Measurements from ENCODE around the gene TCERG1. TPM values are rescaled to one million over a fixed set of nuclear protein-coding genes. Genes with fewer than 3 reads are reported as not detected.

The TCERG1 gene
- total RNA-seq, 4 donors from 2014 or later = 18.0 to 53.9 (median 41.8) TPM

- Histone ChIP-seq H3K9me3 (no peaks in the 10 kb centered on the region), H3K4me1 (no peaks in the 10 kb centered on the region), H3K36me3 (peaks cover 0 to 16% of the 10 kb centered on the region in 2 donors), H3K27ac (no peak overlapping the region), H3K27me3 (no peaks in the 10 kb centered on the region), H3K4me3 (no peak overlapping the region)
- no peak for TF ChIP-seq CTCF (IDR thresholded peaks at IDR 0.05 in 4 of 5, conservative IDR thresholded peaks at IDR 0.05 in 1 of 5)
- TF ChIP-seq POLR2A (IDR thresholded peaks at IDR 0.05) = no peak
- in situ Hi-C loops (cut with MboI; ENCODE audit: low sequenced_read_pairs in 4 of 4) (no loop called here), intact Hi-C loops (cut with DNase I; ENCODE audit: low total_unique reads) (no loop called here)
- no peak for DNase-seq
- ATAC-seq = no peak
Observed at GRCh38 chr5:146494656-146495055, 47.5 kb downstream of the TCERG1 start.

GRCh38 chr5:146499680-146500079 lies 52.5 kb downstream of the TCERG1 start:
- Histone ChIP-seq H3K36me3 (peaks cover 0 to 26% of the 10 kb centered on the region in 2 donors), H3K4me1 (no peaks in the 10 kb centered on the region), H3K9me3 (no peaks in the 10 kb centered on the region), H3K4me3 (no peak overlapping the region), H3K27ac (no peak overlapping the region), H3K27me3 (no peaks in the 10 kb centered on the region)
- in situ Hi-C loops (cut with MboI; ENCODE audit: low sequenced_read_pairs in 4 of 4) (no loop called here), intact Hi-C loops (cut with DNase I; ENCODE audit: low total_unique reads) (no loop called here)
- ATAC-seq (no peak), DNase-seq (no peak)
- TF ChIP-seq CTCF (IDR thresholded peaks at IDR 0.05 in 4 of 5, conservative IDR thresholded peaks at IDR 0.05 in 1 of 5) (no peak), POLR2A (IDR thresholded peaks at IDR 0.05) (no peak)

GRCh38 chr5:146507428-146507827 lies 60.3 kb downstream of the TCERG1 start:
- TF ChIP-seq CTCF (IDR thresholded peaks at IDR 0.05 in 4 of 5, conservative IDR thresholded peaks at IDR 0.05 in 1 of 5) (no peak), POLR2A (IDR thresholded peaks at IDR 0.05) (no peak)
- intact Hi-C loops (cut with DNase I; ENCODE audit: low total_unique reads) = no loop called here
- Histone ChIP-seq H3K4me3 (no peak overlapping the region), H3K36me3 (peaks cover 0 to 91% of the 10 kb centered on the region in 2 donors), H3K9me3 (no peaks in the 10 kb centered on the region), H3K4me1 (no peaks in the 10 kb centered on the region), H3K27ac (no peak overlapping the region), H3K27me3 (no peaks in the 10 kb centered on the region)
- DNase-seq (no peak), ATAC-seq (no peak)
- in situ Hi-C loops (cut with MboI; ENCODE audit: low sequenced_read_pairs in 4 of 4) = no loop called here

GRCh38 chr5:146510559-146511125 lies 63.5 kb downstream of the TCERG1 start:
- Histone ChIP-seq H3K27me3 (no peaks in the 10 kb centered on the region), H3K36me3 (peaks cover 0 to 70% of the 10 kb centered on the region in 2 donors), H3K9me3 (no peaks in the 10 kb centered on the region), H3K4me1 (no peaks in the 10 kb centered on the region), H3K4me3 (no peak overlapping the region), H3K27ac (no peak overlapping the region)
- TF ChIP-seq CTCF (IDR thresholded peaks at IDR 0.05 in 4 of 5, conservative IDR thresholded peaks at IDR 0.05 in 1 of 5) (no peak), POLR2A (IDR thresholded peaks at IDR 0.05) (no peak)
- no peak for DNase-seq
- in situ Hi-C loops (cut with MboI; ENCODE audit: low sequenced_read_pairs in 4 of 4) = no loop called here
- intact Hi-C loops (cut with DNase I; ENCODE audit: low total_unique reads) = no loop called here
- no peak for ATAC-seq

GRCh38 chr5:146513462-146513861 lies 66.3 kb downstream of the TCERG1 start:
- no peak for ATAC-seq
- Histone ChIP-seq H3K9me3 (no peaks in the 10 kb centered on the region), H3K36me3 (peaks cover 0 to 43% of the 10 kb centered on the region in 2 donors), H3K4me1 (no peaks in the 10 kb centered on the region), H3K27me3 (no peaks in the 10 kb centered on the region), H3K27ac (no peak overlapping the region), H3K4me3 (no peak overlapping the region)
- in situ Hi-C loops (cut with MboI; ENCODE audit: low sequenced_read_pairs in 4 of 4) = no loop called here
- TF ChIP-seq CTCF (IDR thresholded peaks at IDR 0.05 in 4 of 5, conservative IDR thresholded peaks at IDR 0.05 in 1 of 5) = no peak
- TF ChIP-seq POLR2A (IDR thresholded peaks at IDR 0.05) = no peak
- DNase-seq = no peak
- intact Hi-C loops (cut with DNase I; ENCODE audit: low total_unique reads) = no loop called here
